GM12891 (cell line): Measurements from ENCODE around the gene IMMP2L.

Source experiments
- POLR2A ChIP-seq: IDR thresholded peaks from 2 replicates; pipeline ENCODE4 v1.6.1; 2011; ENCODE audit warnings: low read depth, low read length, control low read depth
- POLR2AphosphoS5 ChIP-seq: IDR thresholded peaks from 2 replicates; pipeline ENCODE4 v1.6.1; 2011; ENCODE audit warnings: low read depth, low read length, control low read depth
- SPI1 ChIP-seq: IDR thresholded peaks from 2 replicates; pipeline ENCODE4 v1.6.1; 2011; ENCODE audit warnings: low read depth, low read length, control low read depth

- no peak for TF ChIP-seq POLR2A
- TF ChIP-seq POLR2AphosphoS5: no peak
- no peak for TF ChIP-seq SPI1
Observed at GRCh38 chr7:111239437-111239836, 322.9 kb downstream of the IMMP2L start.
